ENCODE data around the gene CTTN. TPM values are rescaled to one million over a fixed set of nuclear protein-coding genes. Genes with fewer than 3 reads are reported as not detected.
A peak's percentile ranks its signal among the peaks of the same experiment; 100 is the strongest.

Gene CTTN
- total and polyA plus RNA-seq, 8 donors, result 68.7 to 130 (median 87.6) TPM

DNA sequence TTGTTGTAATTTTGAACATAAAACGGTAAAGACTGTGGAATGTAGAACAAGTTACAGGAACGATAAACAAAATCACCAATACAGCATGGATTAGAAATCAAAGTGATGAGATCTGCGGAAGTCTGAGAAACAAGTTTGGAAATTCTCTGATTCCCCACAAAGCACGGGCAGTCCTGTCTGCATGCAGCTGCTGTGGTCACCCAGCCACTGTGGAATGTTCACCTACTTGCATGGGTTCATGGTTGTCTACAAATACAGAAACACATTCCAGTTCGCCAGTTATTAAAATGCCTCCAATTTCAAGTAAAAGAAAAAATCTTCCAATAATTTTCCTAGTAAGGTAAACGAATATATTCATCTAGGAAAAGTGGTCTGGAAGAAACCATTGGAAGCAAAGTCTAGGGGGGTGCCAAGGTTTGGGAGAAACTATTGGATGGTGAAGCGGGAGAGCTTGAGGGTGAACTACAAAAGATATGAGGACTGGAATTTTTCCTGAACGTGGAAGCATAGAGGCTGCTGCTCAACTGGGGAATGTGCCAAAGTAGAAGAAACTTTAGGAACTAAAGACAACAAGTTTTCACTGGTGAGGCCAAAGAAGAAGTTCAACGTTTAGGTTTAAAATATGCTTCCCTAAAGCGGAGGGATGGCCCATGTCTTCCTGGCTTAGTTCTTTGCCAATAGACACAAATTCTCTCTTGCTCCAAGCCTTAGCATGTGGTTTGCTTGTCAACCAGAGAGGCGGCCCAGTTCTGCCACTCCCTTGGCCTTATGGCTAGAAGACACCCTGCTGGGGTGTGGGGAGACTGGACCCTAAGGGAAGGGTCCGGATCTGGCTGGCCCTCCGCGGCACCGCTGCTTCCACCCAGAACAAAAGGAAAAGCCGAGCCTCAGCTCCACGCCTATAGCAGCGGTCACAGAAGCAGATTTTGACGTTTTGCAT lies 70.2 kb downstream of the CTTN start:
- Histone ChIP-seq H3K27ac (no peak overlapping the region), H3K27me3 (no peaks in the 10 kb centered on the region), H3K36me3 (no peaks in the 10 kb centered on the region), H3K4me1 (peaks cover 0 to 3% (median 0%) of the 10 kb centered on the region in 3 donors), H3K4me3 (no peak overlapping the region), H3K9me3 (no peaks in the 10 kb centered on the region)
- ATAC-seq (no peak), FAIRE-seq (no peak), DNase-seq (no peak)
- WGBS, 2 donors, result 79 to 82% methylated on average over 19 of the region's 19 CpGs
- intact Hi-C loops (cut with DNase I), result loop anchor here in 1 of 3 donors (10.0 kb wide), 1 partner anchor 286 kb away; no protein-coding TSS in a partner anchor
- TF ChIP-seq, protein P1, sequence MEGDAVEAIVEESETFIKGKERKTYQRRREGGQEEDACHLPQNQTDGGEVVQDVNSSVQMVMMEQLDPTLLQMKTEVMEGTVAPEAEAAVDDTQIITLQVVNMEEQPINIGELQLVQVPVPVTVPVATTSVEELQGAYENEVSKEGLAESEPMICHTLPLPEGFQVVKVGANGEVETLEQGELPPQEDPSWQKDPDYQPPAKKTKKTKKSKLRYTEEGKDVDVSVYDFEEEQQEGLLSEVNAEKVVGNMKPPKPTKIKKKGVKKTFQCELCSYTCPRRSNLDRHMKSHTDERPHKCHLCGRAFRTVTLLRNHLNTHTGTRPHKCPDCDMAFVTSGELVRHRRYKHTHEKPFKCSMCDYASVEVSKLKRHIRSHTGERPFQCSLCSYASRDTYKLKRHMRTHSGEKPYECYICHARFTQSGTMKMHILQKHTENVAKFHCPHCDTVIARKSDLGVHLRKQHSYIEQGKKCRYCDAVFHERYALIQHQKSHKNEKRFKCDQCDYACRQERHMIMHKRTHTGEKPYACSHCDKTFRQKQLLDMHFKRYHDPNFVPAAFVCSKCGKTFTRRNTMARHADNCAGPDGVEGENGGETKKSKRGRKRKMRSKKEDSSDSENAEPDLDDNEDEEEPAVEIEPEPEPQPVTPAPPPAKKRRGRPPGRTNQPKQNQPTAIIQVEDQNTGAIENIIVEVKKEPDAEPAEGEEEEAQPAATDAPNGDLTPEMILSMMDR (IDR thresholded peaks at IDR 0.05), result no peak

DNA sequence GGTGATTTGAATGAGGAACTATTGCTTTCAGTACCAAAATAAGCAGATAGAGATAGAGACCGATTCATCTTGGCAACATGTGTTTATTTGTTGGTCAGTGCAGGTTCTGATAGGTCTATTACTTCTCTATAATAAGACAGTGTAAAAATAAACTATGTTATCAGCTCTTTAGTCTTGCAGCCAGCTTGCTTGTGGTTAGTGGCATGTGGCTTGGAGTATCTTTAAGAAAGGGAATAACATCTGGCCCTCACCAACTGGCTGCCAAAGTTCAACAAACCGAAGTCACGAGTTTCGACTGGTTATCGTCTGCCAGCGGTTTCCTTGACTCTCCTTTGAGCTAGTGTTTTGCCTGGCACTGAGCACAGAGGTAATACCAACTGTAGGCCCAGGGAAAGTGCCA lies 71.8 kb downstream of the CTTN start:
- FAIRE-seq (no peak), DNase-seq (no peak), ATAC-seq (peak in 2 of 4 donors; percentile 22 to 41)
- Histone ChIP-seq H3K9me3 (no peaks in the 10 kb centered on the region), H3K36me3 (no peaks in the 10 kb centered on the region), H3K27me3 (no peaks in the 10 kb centered on the region), H3K27ac (no peak overlapping the region), H3K4me1 (peaks cover 0 to 3% (median 0%) of the 10 kb centered on the region in 3 donors), H3K4me3 (no peak overlapping the region)
- WGBS, 2 donors, result 56 to 69% methylated on average over 6 of the region's 6 CpGs
- TF ChIP-seq, protein P1 (IDR thresholded peaks at IDR 0.05), result no peak
- intact Hi-C loops (cut with DNase I), result no loop called here

DNA sequence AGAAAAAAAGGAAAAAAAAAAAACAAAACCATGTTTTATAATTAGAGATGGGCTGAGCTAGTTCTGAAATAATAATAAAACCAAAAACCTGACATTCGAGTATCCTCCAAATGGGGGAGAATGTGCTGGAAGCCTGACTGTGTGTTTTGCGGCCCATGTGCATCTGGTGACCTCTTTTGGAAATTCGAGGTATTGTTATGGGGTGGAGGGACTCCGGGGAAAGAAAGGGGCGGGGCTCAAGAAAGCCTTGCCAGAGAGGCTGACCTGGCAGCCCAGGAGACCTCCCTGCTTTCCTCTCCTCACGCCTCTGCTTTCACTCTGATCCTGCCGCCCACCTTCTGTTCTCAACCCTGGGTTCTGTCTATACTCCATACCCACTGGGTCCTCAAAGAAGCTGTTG lies 72.9 kb downstream of the CTTN start:
- Histone ChIP-seq H3K9me3 (no peaks in the 10 kb centered on the region), H3K36me3 (no peaks in the 10 kb centered on the region), H3K27me3 (no peaks in the 10 kb centered on the region), H3K27ac (no peak overlapping the region), H3K4me3 (no peak overlapping the region), H3K4me1 (peaks cover 0 to 3% (median 0%) of the 10 kb centered on the region in 3 donors)
- ATAC-seq (no peak), DNase-seq (no peak), FAIRE-seq (no peak)
- intact Hi-C loops (cut with DNase I), result no loop called here
- TF ChIP-seq, protein P1 (IDR thresholded peaks at IDR 0.05), result no peak
- 60 to 72% methylated on average over 7 of the region's 7 CpGs for WGBS, 2 donors

DNA sequence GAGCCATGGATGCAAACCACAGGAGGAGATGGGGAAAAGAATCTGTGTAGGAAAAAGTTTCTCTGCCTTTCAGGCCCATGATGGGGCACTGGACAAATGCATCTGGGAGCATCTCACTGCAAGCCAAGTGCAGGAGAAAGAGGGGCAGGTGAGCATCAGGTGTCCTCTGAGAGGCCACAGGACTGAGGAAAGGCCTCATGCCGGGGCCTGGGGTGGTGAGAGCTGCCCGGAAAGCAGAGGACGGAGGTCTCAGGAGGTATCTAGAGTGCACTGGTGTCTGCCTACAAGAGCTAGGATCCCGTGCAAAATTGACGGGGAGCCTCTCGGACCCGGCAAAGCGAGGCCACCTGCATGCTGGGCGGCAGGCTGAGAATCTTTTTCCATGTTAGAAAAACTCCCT lies 73.9 kb downstream of the CTTN start:
- no peak for FAIRE-seq
- no peak for ATAC-seq
- TF ChIP-seq, protein P1 (IDR thresholded peaks at IDR 0.05), result no peak
- Histone ChIP-seq H3K4me3 (no peak overlapping the region), H3K27ac (no peak overlapping the region), H3K27me3 (no peaks in the 10 kb centered on the region), H3K36me3 (no peaks in the 10 kb centered on the region), H3K9me3 (no peaks in the 10 kb centered on the region), H3K4me1 (peaks cover 0 to 3% (median 0%) of the 10 kb centered on the region in 3 donors)
- intact Hi-C loops (cut with DNase I), result no loop called here
- WGBS, 2 donors, result 95 to 97% methylated on average over 9 of the region's 9 CpGs
- no peak for DNase-seq
